Measurements from ENCODE around the gene FGF23. TPM values are rescaled to one million over a fixed set of nuclear protein-coding genes. Genes with fewer than 3 reads are reported as not detected.
A peak's percentile ranks its signal among the peaks of the same experiment; 100 is the strongest.

FGF23 gene
- polyA plus RNA-seq, 3 donors: not detected

GRCh38 chr12:4355156-4356040 lies 24.1 kb downstream of the FGF23 start:
- no peaks in the 10 kb centered on the region for H4K20me1 ChIP-seq (ENCODE audit: insufficient read depth, low read length)
- DNase-seq: no peak
- H3K27me3 ChIP-seq (ENCODE audit: control insufficient read depth in 2 of 2, insufficient read depth in 2 of 2, low read length in 2 of 2): no peaks in the 10 kb centered on the region
- 94% methylated on average over 2 of the region's 3 CpGs for WGBS (ENCODE audit: insufficient coverage)
- Mint-ChIP-seq H3K4me1 (no peaks in the 10 kb centered on the region), H3K27ac (peak overlapping the region in 1 of 7 donors; percentile 55), H3K4me3 (no peak overlapping the region), H3K36me3 (peaks cover 39 to 40% of the 10 kb centered on the region in 2 donors), H3K27me3 (ENCODE audit: low read depth in 3 of 3) (peaks cover 0 to 3% (median 2%) of the 10 kb centered on the region in 3 donors), H3K9me3 (peaks cover 0 to 2% (median 0%) of the 10 kb centered on the region in 7 donors)
- no peak overlapping the region for H3K4me3 ChIP-seq (replicated peaks in 1 of 3; ENCODE audit: low read depth in 2 of 3, low read length in 3 of 3)
- no peak overlapping the region for H3K9ac ChIP-seq (ENCODE audit: insufficient read depth, low read length, poor library complexity, severe bottlenecking)
- intact Hi-C loops (cut with micrococcal nuclease): no loop called here
- H3K27ac ChIP-seq (ENCODE audit: low read depth in 1 of 2, low read length in 2 of 2): no peak overlapping the region
- H3K36me3 ChIP-seq (replicated peaks in 1 of 2; ENCODE audit: control insufficient read depth in 1 of 2, insufficient read depth in 2 of 2, low read length in 2 of 2): peaks cover 28 to 52% of the 10 kb centered on the region in 2 donors
- H3K4me1 ChIP-seq (ENCODE audit: control insufficient read depth in 1 of 2, insufficient read depth in 2 of 2, low read length in 2 of 2): no peaks in the 10 kb centered on the region
- H3K4me2 ChIP-seq (replicated peaks; ENCODE audit: extremely low read depth, low read length, poor library complexity, severe bottlenecking): no peak overlapping the region
- H3K9me3 ChIP-seq (replicated peaks in 1 of 2; ENCODE audit: control insufficient read depth in 1 of 2, insufficient read depth in 1 of 2, low read length in 2 of 2): no peaks in the 10 kb centered on the region
- no peak for TF ChIP-seq CTCF (IDR thresholded peaks at IDR 0.05)
- H3K79me2 ChIP-seq (ENCODE audit: insufficient read depth, low read length): no peaks in the 10 kb centered on the region
- no peak overlapping the region for H2AFZ ChIP-seq (ENCODE audit: insufficient read depth, low read depth, low read length, poor library complexity, severe bottlenecking)

GRCh38 chr12:4353785-4354208 lies 25.7 kb downstream of the FGF23 start:
- no peak overlapping the region for H3K4me3 Mint-ChIP-seq

More at GRCh38 chr12:4353785-4354208, 25.7 kb downstream of the FGF23 start:
- Histone ChIP-seq H3K9me3 (replicated peaks in 1 of 2; ENCODE audit: control insufficient read depth in 1 of 2, insufficient read depth in 1 of 2, low read length in 2 of 2) (no peaks in the 10 kb centered on the region), H3K27ac (ENCODE audit: low read depth in 1 of 2, low read length in 2 of 2) (no peak overlapping the region), H2AFZ (ENCODE audit: insufficient read depth, low read depth, low read length, poor library complexity, severe bottlenecking) (no peak overlapping the region), H3K27me3 (ENCODE audit: control insufficient read depth in 2 of 2, insufficient read depth in 2 of 2, low read length in 2 of 2) (no peaks in the 10 kb centered on the region), H3K36me3 (replicated peaks in 1 of 2; ENCODE audit: control insufficient read depth in 1 of 2, insufficient read depth in 2 of 2, low read length in 2 of 2) (peaks cover 36 to 68% of the 10 kb centered on the region in 2 donors), H3K9ac (ENCODE audit: insufficient read depth, low read length, poor library complexity, severe bottlenecking) (no peak overlapping the region), H3K4me3 (replicated peaks in 1 of 3; ENCODE audit: low read depth in 2 of 3, low read length in 3 of 3) (no peak overlapping the region), H3K4me1 (ENCODE audit: control insufficient read depth in 1 of 2, insufficient read depth in 2 of 2, low read length in 2 of 2) (no peaks in the 10 kb centered on the region), H3K4me2 (replicated peaks; ENCODE audit: extremely low read depth, low read length, poor library complexity, severe bottlenecking) (no peak overlapping the region), H4K20me1 (ENCODE audit: insufficient read depth, low read length) (no peaks in the 10 kb centered on the region), H3K79me2 (ENCODE audit: insufficient read depth, low read length) (no peaks in the 10 kb centered on the region)
- H3K4me1 Mint-ChIP-seq: no peaks in the 10 kb centered on the region
- peaks cover 52 to 54% of the 10 kb centered on the region in 2 donors for H3K36me3 Mint-ChIP-seq
- H3K27ac Mint-ChIP-seq: no peak overlapping the region
- H3K9me3 Mint-ChIP-seq: no peaks in the 10 kb centered on the region
- intact Hi-C loops (cut with micrococcal nuclease): no loop called here
- DNase-seq: no peak
- 100% methylated on average over 1 of the region's 4 CpGs for WGBS (ENCODE audit: insufficient coverage)
- peaks cover 0 to 2% (median 0%) of the 10 kb centered on the region in 3 donors for H3K27me3 Mint-ChIP-seq (ENCODE audit: low read depth in 3 of 3)
- peak; percentile 26 for TF ChIP-seq CTCF (IDR thresholded peaks at IDR 0.05)
